Measurements from ENCODE around the gene CCL28. TPM values are rescaled to one million over a fixed set of nuclear protein-coding genes. Genes with fewer than 3 reads are reported as not detected.

Gene CCL28
- total and polyA plus RNA-seq, 10 of the 15 experiments (the other 5 are each of a cell fraction or from before 2014, with no cell fraction given): 1.5 to 7.5 (median 4.4) TPM

GRCh38 chr5:43338862-43339261, 73.3 kb downstream of the CCL28 start (continued):
- TF ChIP-seq ZNF592 (IDR thresholded peaks at IDR 0.05): no peak
- peak; percentile 21; the same call in 1 of the 2 replicates for TF ChIP-seq SPI1 (IDR thresholded peaks at IDR 0.05; ENCODE audit: borderline replicate concordance, insufficient read depth, low read depth, low read length)
- TF ChIP-seq GABPA (IDR thresholded peaks at IDR 0.05; ENCODE audit: low read depth): no peak
- TF ChIP-seq MTA2 (IDR thresholded peaks at IDR 0.05; ENCODE audit: low read depth): no peak

GRCh38 chr5:43336159-43336558, 76.0 kb downstream of the CCL28 start:
- ChIA-PET SMC1A (ENCODE audit: uncharacterized antibody, unreplicated experiment) (no interaction called here), POLR2A (no interaction called here), RAD21 (ENCODE audit: unreplicated experiment) (no interaction called here), CTCF (no interaction called here)
- Histone ChIP-seq H3K4me1 (ENCODE audit: control insufficient read depth, insufficient read depth, low read length) (no peaks in the 10 kb centered on the region), H3K4me2 (ENCODE audit: control insufficient read depth, insufficient read depth) (no peak overlapping the region), H3K4me3 (no peak overlapping the region), H4K20me1 (ENCODE audit: control insufficient read depth, insufficient read depth) (no peaks in the 10 kb centered on the region), H3K9me3 (replicated peaks; ENCODE audit: control insufficient read depth, insufficient read depth, low read length) (peaks cover 8% of the 10 kb centered on the region; the same call in 2 of the 3 replicates), H2AFZ (ENCODE audit: control insufficient read depth, low read depth, low read length) (no peak overlapping the region), H3K79me2 (ENCODE audit: control insufficient read depth, insufficient read depth, low read length) (no peaks in the 10 kb centered on the region), H3K27me3 (replicated peaks in 1 of 2; ENCODE audit: control insufficient read depth in 2 of 2, insufficient read depth in 2 of 2, low read length in 1 of 2) (no peaks in the 10 kb centered on the region), H3K36me3 (ENCODE audit: control insufficient read depth in 2 of 2, insufficient read depth in 2 of 2, low read length in 1 of 2) (no peaks in the 10 kb centered on the region), H3K27ac (ENCODE audit: control insufficient read depth, insufficient read depth) (no peak overlapping the region), H3K9ac (ENCODE audit: control insufficient read depth, insufficient read depth, low read length) (no peak overlapping the region)
- no TSS peak for BruUV-seq (replicated peaks)
- no peak for DNase-seq (ENCODE audit: low read depth, low spot score)
- no peak for FAIRE-seq
- ATAC-seq: peak; percentile 40; the same call in 2 of the 3 replicates
- in situ Hi-C loops (cut with MboI): no loop called here
- 3% methylated on average over 2 of the region's 2 CpGs for WGBS (ENCODE audit: insufficient coverage, insufficient replicate concordance, low lambda C conversion rate, missing lambda C conversion rate)
- TF ChIP-seq FOS (IDR thresholded peaks at IDR 0.05; ENCODE audit: borderline replicate concordance, extremely low read depth, insufficient read length) (no peak), TARDBP (IDR thresholded peaks at IDR 0.05; ENCODE audit: borderline replicate concordance) (no peak), STAT1 (conservative IDR thresholded peaks at IDR 0.05) (no peak), STAT3 (IDR thresholded peaks at IDR 0.05; ENCODE audit: low read depth, low read length) (no peak), MXI1 (IDR thresholded peaks at IDR 0.05; ENCODE audit: low read depth, low read length) (no peak), CBX5 (IDR thresholded peaks at IDR 0.05; ENCODE audit: low read depth) (peak; percentile 78; the same call in 1 of the 2 replicates), ZSCAN29 (IDR thresholded peaks at IDR 0.05) (no peak), JUNB (IDR thresholded peaks at IDR 0.05) (peak; percentile 49)
- intact Hi-C loops (cut with micrococcal nuclease; ENCODE audit: unreplicated experiment): no loop called here
